Activated CD4-positive, CD25-positive, alpha-beta regulatory T cell (primary cell): ENCODE results near the gene CTNND1.
"Not testable (repeated sequence)": the region's sequence is repeated elsewhere in the genome, so short reads cannot be mapped to it uniquely, and the experiment has no call there.

Experiments
- DNase-seq, 4 experiments: peaks; one replicate each; lab custom pipeline; 2025; lab: John Stamatoyannopoulos, UW

The CTNND1 gene

DNA sequence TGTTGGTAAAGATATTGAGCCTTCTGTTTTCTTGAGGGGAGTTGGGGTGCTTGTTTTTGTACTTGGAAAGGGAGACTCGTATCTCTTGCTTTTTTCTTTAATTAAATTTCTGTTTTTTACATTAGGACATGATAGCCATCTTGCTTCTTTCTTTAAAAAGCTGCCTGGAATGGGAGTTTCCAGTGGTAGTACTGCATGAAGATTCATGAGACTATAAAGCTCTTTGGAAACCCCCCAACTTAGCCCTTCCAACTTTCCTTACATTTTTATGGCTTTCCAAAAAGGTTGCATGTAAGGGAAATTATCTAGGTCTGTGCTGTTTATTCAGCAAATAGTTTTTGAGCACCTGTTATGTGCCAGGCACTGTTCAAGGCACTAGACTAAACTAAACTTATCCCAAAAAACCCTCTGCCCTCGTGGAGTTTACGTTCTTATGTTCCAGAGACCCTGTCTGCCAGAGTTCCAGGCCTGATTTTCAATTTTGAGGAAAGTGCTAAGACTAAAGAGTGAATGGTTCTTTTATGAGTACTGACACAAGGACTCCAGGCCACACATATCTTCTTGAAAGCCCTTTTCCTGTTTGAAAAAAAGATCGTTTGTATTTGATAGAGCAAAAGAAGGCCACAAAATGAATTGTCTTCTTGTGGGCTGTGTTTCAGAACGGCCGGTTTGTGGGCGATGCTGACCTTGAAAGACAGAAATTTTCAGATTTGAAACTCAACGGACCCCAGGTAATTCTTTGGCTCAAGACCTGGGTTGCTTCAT lies 31.9 kb downstream of the CTNND1 start:
- DNase-seq = no peak

DNA sequence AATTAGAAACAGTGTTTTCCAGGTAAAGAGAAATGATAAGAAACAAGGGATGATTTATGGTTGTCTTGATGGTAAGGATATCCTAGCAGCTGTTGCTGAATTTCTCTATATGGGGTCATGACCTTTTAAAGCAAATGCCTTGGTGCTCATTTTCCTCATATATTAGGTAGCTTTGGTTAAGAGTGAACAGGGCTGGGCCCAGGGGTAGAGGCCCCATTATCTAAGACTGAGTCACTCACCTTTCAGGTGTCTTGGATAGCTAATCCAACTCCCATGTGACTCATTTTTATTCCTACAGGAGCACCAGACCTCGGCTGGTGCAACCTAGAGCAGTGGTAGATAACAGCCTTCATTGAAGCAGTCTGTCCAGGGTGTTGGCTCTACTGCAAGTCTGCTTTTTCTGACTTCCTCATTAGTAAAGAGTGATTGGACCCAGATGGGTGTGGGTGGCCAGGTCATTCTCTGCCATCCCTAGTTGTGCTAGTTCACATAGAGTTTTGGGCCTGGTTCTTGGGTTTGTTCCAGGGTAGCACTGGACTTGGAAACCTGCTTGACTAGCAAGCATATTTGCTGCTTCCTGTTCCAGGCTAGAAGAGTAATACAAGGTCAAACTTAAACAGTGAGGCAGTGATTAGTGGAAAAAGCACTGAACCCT lies 37.4 kb downstream of the CTNND1 start:
- no peak for DNase-seq

DNA sequence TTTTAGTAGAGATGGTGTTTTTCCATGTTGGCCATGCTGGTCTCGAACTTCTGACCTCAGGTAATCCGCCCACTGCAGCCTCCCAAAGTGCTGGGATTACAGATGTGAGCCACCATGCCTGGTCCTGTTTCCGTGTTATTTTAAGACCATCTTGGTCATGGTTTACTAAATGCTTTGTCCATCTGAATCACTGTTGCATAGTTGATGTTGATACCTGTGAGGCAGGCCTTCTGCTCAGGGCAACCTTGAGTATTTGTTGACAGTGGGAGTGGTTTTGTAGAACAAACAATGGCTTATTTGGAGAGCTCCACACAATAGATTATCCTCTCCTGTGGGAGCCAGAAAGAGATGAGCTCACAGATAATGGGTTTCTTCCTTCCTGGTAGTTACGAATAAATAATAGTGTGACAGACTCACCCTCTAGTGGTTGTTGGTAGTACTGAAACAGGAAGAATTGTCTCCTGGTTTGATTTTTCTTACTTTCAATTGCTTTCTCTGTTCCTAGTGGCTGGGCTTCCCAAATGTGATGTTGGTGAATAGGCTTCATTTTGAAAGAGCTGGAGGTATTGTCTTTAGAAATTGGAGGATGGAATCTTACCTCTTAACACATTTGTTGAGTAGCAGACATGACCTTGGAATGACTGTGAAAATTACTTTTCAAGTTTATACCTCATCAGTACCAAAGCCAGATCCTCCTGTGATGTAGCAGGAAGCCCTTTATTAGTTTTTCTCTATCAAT lies 39.0 kb downstream of the CTNND1 start:
- no peak for DNase-seq

DNA sequence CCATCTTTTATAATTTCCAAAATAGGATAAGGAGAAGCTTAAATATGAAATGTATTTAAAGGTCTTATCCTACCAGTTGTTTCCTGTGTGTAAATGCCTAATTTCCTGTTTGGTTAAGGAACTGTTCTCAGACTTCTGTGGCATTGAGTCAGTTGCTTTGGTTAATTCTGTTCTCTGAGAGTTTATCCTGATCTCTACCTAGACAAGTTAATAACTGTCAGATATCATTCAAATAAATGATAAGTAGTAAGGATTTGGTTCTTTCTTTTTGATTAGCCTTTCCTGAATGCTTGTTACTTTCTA lies 39.5 kb downstream of the CTNND1 start:
- DNase-seq = no peak

DNA sequence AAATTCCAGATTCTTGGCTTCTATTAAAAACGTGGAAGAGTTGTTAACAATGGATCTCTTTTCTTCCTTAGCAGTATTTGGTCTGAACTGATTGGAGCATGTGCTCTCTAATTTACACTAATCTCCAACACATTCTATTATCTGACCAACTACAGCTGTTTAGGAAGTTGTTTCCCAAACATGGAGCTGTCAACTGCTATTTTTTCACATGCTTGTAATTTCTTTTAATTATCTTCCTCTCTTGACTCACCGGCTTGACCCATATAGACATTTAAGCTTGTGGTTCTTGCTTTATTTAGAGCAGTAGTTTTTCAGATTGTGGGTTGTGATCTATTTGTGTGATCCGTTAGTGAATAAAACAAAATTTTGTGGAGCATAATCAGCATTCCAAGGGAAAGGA lies 40.8 kb downstream of the CTNND1 start:
- DNase-seq = no peak

DNA sequence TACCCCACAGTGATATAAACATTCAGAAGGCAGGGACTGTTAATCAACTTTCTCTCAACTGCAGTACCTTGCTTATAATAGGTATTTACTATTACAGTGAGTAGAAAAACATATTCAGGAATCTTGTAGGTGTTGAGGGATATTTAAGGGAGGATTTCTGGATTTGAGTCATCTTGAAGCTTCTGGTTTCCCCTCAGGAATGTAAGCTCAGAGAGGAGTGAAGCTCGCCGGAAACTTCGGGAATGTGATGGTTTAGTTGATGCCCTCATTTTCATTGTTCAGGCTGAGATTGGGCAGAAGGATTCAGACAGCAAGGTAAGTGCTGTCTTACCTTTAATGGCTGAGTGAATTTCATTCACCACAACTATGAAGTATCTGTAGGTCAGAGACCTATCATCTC lies 42.9 kb downstream of the CTNND1 start:
- DNase-seq = no peak

DNA sequence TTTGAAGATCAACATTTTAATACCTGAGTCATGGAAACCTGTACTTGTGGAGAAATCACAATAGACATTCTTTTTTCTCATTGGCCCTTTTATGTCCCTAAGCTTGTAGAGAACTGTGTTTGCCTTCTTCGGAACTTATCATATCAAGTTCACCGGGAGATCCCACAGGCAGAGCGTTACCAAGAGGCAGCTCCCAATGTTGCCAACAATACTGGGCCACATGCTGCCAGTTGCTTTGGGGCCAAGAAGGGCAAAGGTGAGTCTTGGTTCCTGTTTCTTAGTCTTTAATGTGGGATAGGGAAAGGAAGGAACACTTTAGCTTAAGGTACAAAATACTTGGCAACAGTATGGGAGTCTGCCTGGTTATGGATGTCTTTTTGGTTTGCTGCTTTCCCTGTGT lies 44.2 kb downstream of the CTNND1 start:
- DNase-seq = no peak

DNA sequence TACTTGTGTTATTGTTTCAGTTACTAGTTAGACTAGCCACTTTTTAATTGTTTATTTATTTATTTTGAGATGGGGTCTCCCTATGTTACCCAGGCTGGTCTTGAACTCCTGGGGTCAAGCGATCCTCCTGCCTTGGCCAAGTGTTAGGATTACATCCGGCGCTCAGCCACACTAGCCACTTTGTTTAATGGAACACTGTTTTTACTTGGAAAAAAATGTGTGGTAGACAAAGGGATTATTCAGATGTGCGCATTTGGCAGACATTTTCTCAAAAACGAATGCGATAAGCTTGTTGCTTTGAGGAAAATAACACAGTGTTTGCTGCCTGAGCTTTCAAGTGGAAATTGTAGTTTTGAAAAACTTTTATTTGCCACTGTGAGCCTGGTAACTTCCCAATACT lies 51.0 kb downstream of the CTNND1 start:
- no peak for DNase-seq

DNA sequence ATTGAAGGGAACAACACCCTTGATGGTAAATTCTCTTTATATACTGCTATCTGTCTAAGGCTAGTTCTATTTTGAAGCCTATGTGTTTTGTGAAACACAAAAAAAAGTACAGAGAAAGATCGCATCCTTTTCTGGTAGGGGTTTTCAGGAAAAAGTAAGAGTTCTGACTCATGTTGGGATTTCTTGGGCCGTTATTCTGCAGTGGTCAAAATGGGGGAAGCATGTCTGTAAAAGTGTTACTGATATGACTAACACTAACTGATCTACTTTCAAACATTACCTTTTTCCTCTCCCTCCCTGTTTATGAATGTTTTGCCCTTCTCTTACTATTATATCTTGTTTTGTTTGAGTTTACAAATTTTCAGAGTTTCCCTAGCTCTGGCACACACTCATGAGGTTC lies 53.9 kb downstream of the CTNND1 start:
- no peak for DNase-seq

DNA sequence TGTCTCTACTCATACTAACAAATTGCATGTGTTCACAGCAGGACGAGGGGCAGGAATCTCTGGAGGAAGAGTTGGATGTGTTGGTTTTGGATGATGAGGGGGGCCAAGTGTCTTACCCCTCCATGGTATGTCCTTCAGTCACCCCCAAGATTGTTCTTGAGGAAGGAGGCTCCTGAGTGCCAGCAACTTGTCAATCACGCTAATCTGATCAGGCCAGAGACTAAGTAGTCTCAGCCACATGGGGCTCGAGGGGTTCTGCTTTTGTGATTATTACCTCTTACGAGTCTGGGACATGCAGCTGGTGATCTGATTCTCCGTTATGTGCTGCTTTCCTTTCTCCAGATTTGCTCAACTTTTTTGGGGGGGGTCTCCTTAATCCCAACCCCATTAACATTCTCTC lies 54.3 kb downstream of the CTNND1 start:
- no peak for DNase-seq

DNA sequence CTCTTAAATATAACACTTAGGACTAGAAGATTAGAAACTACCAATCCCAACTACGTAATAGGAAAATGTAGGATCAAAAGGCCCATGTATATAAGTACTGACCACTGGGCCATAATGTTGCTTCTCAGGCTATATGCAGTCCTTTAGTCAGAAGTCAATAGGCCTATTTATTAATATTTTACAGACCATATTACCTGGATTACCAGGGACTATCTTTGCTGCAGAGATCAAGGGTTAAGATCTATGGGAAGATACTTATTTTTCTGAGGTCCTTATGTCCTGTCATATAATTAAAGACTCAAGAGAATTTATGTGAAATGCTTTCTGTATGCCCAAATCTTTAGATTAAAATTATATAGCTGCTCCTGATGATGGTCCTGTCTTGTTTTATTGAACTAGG lies 57.2 kb downstream of the CTNND1 start:
- DNase-seq = no peak

DNA sequence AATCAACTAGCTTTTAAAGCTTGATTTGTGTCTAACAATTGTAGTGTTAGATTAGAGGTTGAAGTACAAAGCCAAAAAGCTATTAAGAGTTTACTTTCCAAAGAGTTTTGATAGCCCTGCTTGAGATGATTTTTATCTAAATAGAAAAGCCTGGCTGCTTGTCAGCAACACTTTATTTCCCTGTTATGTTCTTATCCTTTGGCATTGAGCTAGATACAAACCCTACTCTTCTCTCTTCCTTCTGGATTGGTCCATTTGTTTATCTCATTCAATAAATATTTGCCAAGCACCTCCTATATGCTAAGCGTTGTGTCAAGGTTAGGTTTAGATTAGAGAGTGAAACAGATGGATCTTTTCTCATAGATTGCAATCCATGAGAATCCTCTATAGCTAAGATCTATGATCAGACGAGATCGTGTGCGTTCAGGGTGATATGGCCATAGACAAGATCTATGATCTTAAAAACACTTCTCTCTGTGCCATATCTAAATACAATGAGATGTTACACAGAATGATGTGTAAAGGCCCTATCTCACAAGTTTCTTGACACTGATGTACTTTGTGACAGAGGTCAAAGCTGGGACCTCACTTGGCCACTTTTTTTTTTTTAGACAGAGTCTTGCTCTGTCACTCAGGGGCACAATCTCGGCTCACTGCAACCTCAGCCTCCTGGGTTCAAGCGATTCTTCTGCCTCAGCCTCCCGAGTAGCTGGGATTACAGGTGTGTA lies 57.8 kb downstream of the CTNND1 start:
- no peak for DNase-seq

DNA sequence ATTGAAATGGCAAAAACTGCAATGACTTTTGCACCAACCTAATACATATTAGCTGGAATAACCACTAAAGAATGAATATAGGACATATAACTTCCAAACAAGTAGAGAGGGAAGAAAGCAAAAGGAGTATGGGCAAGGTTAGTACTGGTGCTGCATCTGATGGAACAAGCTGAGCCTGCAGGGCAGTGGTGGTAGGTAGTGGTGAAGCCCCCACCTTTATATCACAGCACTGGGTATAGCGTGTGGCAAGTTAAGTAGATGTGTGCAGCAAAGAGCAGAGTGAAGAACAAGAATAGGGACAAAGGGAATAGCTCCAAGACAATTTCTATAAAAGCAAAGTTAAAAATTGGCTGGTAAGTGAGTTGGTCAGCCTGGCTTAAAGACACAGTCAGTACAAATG lies 62.3 kb downstream of the CTNND1 start:
- DNase-seq = no peak

DNA sequence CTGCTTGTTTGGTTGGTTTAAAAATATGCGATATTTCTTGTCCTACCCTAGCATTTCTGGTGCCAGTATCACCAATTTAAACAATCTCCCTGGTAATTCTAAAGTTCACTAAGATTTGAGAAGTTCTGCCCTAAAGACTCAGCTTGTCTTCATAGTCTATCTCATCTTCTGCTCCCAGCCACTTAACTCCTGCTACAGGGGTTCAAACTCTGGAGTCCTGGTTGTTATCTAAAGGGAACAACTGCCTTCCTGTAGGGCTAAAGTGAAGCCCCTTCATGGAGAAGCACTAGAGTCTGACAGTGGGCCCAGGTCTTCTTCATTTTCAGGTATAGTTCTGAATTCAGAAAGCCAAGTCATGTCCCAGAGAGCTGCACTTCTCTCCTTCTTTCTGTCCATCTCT lies 73.2 kb downstream of the CTNND1 start:
- DNase-seq = no peak

DNA sequence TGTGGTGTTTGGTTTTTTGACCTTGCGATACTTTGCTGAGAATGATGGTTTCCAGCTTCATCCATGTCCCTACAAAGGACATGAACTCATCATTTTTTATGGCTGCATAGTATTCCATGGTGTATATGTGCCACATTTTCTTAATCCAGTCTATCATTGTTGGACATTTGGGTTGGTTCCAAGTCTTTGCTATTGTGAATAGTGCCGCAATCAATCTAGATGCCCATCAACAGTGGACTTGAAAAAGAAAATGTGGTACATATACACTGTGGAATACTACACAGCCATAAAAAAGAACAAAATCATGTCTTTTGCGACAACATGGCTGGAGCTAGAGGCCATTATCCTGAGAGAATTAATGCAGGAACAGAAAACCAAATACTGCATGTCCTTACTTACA lies 77.0 kb downstream of the CTNND1 start:
- DNase-seq = not testable (repeated sequence)

DNA sequence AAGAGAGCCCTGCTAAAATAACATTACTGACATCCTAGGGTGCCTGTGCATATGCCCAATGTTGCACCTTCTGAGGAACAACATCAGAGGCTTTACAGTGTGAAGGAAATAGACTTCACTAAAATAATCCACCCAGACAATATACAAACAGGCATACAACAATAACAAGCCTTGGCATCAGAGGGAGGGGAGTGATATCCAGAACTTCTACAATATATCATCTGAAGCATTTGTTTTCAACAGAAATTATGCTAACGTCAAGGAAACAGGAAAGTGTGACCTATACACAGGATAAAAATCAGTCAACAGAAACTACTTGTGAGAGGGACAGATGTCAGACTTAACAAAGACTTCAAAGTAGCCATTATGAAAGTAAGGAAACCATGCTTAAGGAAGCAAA lies 81.3 kb downstream of the CTNND1 start:
- DNase-seq = no peak

DNA sequence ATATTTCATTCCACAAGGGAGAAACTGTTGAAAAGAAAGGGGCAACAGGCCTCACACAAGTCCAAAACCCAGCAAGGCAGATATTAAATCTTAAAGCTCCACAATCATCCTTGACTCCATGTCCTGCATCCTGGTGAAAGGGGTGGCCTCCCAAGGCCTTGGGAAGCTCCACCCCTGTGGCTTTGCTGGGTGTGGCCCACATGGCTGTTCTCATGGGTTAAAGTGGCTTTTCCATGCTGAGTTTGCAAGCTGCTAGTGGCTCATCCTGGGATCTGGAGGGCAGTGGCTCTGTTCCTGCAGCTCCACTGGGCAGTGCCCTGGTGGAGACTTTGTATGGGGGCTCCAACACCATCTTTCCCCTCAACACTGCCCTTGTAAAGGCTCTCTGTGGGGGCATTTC lies 106.4 kb downstream of the CTNND1 start:
- no peak for DNase-seq

DNA sequence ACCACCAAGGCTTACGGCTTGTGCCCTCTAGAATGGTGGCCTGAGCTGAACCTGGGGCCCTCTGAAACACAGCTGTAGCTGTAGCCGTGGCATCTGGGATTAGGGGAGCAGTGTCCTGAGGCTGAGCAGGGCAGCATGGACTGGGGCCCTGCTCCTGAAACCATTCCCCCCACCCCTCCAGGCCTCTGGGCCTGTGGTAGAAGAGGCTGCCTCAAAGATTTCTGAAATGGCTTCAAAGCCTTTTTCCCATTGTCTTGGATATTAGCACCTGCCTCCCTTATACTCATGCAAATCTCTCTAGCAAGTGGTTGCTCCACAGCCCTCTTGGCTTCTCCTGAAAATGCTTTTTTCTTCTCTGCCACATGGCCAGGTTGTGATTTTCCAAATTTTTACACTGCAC lies 106.9 kb downstream of the CTNND1 start:
- no peak for DNase-seq
